H9 (cell line): ENCODE data around the gene ACER3. TPM values are rescaled to one million over a fixed set of nuclear protein-coding genes. Genes with fewer than 3 reads are reported as not detected.
A peak's percentile ranks its signal among the peaks of the same experiment; 100 is the strongest.

Source experiments
- DNase-seq: peaks from one replicate; pipeline ENCODE4 v3.0.0-alpha.2; 2017
- H2AFZ ChIP-seq: one replicate; pipeline ENCODE4 v1.6.1; 2013; ENCODE audit warnings: mild to moderate bottlenecking, low read length, control low read depth, moderate library complexity
- H2AK5ac ChIP-seq: 2 replicates; pipeline ENCODE4 v1.6.1; 2013; ENCODE audit warnings: low read length, control low read depth, mixed read lengths; ENCODE audit not compliant: insufficient read length
- H2BK120ac ChIP-seq: one replicate; pipeline ENCODE4 v1.6.1; 2013; ENCODE audit warnings: low read depth, mild to moderate bottlenecking, low read length, control low read depth, inconsistent platforms; ENCODE audit not compliant: poor library complexity, severe bottlenecking
- H2BK12ac ChIP-seq: 2 replicates; pipeline ENCODE4 v1.6.1; 2013; ENCODE audit warnings: low read length, control low read depth, mixed read lengths, low read depth; ENCODE audit not compliant: insufficient read length
- H2BK15ac ChIP-seq: 2 replicates; pipeline ENCODE4 v1.6.1; 2013; ENCODE audit warnings: low read depth, low read length, control low read depth
- H2BK20ac ChIP-seq: one replicate; pipeline ENCODE4 v1.6.1; 2013; ENCODE audit warnings: low read depth, mild to moderate bottlenecking, low read length, control low read depth, inconsistent platforms; ENCODE audit not compliant: poor library complexity, severe bottlenecking
- H2BK5ac ChIP-seq: 2 replicates; pipeline ENCODE4 v1.6.1; 2013; ENCODE audit warnings: low read length, control low read depth, mixed read lengths; ENCODE audit not compliant: insufficient read length
- H3K14ac ChIP-seq: 2 replicates; pipeline ENCODE4 v1.6.1; 2013; ENCODE audit warnings: low read length, control low read depth; ENCODE audit not compliant: insufficient read depth
- H3K18ac ChIP-seq: 2 replicates; pipeline ENCODE4 v1.6.1; 2013; ENCODE audit warnings: low read depth, mild to moderate bottlenecking, mixed read lengths, low read length, control low read depth; ENCODE audit not compliant: insufficient read length
- H3K23ac ChIP-seq: 2 replicates; pipeline ENCODE4 v1.6.1; 2013; ENCODE audit warnings: low read length, control low read depth, mixed read lengths, low read depth; ENCODE audit not compliant: insufficient read length
- H3K23me2 ChIP-seq: 2 replicates; pipeline ENCODE4 v1.6.1; 2013; ENCODE audit warnings: low read depth, mild to moderate bottlenecking, mixed read lengths, low read length, control low read depth; ENCODE audit not compliant: insufficient read length, poor library complexity, severe bottlenecking
- H3K27ac ChIP-seq: 2 replicates; pipeline ENCODE4 v1.5.1; 2013; ENCODE audit warnings: low read length, control low read depth, mixed read lengths, low read depth; ENCODE audit not compliant: insufficient read length
- H3K27me3 ChIP-seq: 2 replicates; pipeline ENCODE4 v1.6.1; 2013; ENCODE audit warnings: low read length, control low read depth, inconsistent platforms; ENCODE audit not compliant: insufficient read depth
- H3K4ac ChIP-seq: 2 replicates; pipeline ENCODE4 v1.6.1; 2013; ENCODE audit warnings: low read depth, mild to moderate bottlenecking, control low read depth, inconsistent platforms, low read length, moderate library complexity
- H3K4me1 ChIP-seq: 2 replicates; pipeline ENCODE4 v1.6.1; 2013; ENCODE audit warnings: low read length, control low read depth, inconsistent platforms; ENCODE audit not compliant: insufficient read depth
- H3K4me2 ChIP-seq: 2 replicates; pipeline ENCODE4 v1.6.1; 2013; ENCODE audit warnings: low read length, control low read depth, mixed read lengths; ENCODE audit not compliant: insufficient read length, insufficient read depth
- H3K56ac ChIP-seq: 2 replicates; pipeline ENCODE4 v1.6.1; 2013; ENCODE audit warnings: low read depth, mild to moderate bottlenecking, mixed read lengths, low read length, control low read depth; ENCODE audit not compliant: insufficient read length
- H3K79me1 ChIP-seq: 2 replicates; pipeline ENCODE4 v1.6.1; 2013; ENCODE audit warnings: low read depth, mild to moderate bottlenecking, moderate library complexity, low read length, control low read depth, inconsistent platforms; ENCODE audit not compliant: insufficient read depth, poor library complexity, severe bottlenecking
- H3K79me2 ChIP-seq: 2 replicates; pipeline ENCODE4 v1.6.1; 2013; ENCODE audit warnings: low read length, control low read depth, inconsistent platforms; ENCODE audit not compliant: insufficient read depth
- H3K9ac ChIP-seq: 2 replicates; pipeline ENCODE4 v1.6.1; 2013; ENCODE audit warnings: low read length, control low read depth, mixed read lengths; ENCODE audit not compliant: insufficient read length; ENCODE audit errors: extremely low read depth
- H3K9me3 ChIP-seq: one replicate; pipeline ENCODE4 v1.6.1; 2013; ENCODE audit warnings: low read depth, low read length, inconsistent platforms; ENCODE audit not compliant: control insufficient read depth
- H3T11ph ChIP-seq: one replicate; pipeline ENCODE4 v1.6.1; 2013; ENCODE audit warnings: mild to moderate bottlenecking, low read length, control low read depth, inconsistent platforms
- H4K20me1 ChIP-seq: one replicate; pipeline ENCODE4 v1.6.1; 2013; ENCODE audit not compliant: control insufficient read depth, insufficient read length, insufficient read depth
- H4K5ac ChIP-seq: 2 replicates; pipeline ENCODE4 v1.6.1; 2013; ENCODE audit warnings: low read depth, mild to moderate bottlenecking, mixed read lengths, low read length, control low read depth; ENCODE audit not compliant: insufficient read length
- H4K8ac ChIP-seq: replicated peaks from 2 replicates; pipeline ENCODE4 v1.6.1; 2013; ENCODE audit warnings: low read length, control low read depth, mixed read lengths, low read depth; ENCODE audit not compliant: insufficient read length
- H4K91ac ChIP-seq: 2 replicates; pipeline ENCODE4 v1.6.1; 2013; ENCODE audit warnings: low read depth, mild to moderate bottlenecking, moderate library complexity, mixed read lengths, low read length, control low read depth; ENCODE audit not compliant: insufficient read length
- H3K27ac Mint-ChIP-seq, 3 experiments: 2 replicates in 2 of 3; 3 replicates in 1 of 3; pipeline ENCODE4 v1.8.0; 2020 to 2021; ENCODE audit warnings: mixed read lengths in 3 of 3, mild to moderate bottlenecking in 1 of 3, moderate library complexity in 1 of 3
- H3K27me3 Mint-ChIP-seq: 2 replicates; pipeline ENCODE4 v1.8.0; 2021; ENCODE audit warnings: low read depth, mild to moderate bottlenecking, moderate library complexity, mixed read lengths
- H3K36me3 Mint-ChIP-seq, 3 experiments: 2 replicates in 2 of 3; 3 replicates in 1 of 3; pipeline ENCODE4 v1.8.0; 2020 to 2021; ENCODE audit warnings: low read depth in 3 of 3, mixed read lengths in 3 of 3; ENCODE audit not compliant: insufficient read depth in 1 of 3
- H3K4me1 Mint-ChIP-seq, 2 experiments: 2 replicates each; pipeline ENCODE4 v1.8.0; 2020; ENCODE audit warnings: mixed read lengths in 2 of 2
- H3K4me3 Mint-ChIP-seq, 2 experiments: 2 replicates in 1 of 2; 3 replicates in 1 of 2; pipeline ENCODE4 v1.8.0; 2020 to 2021; ENCODE audit warnings: mild to moderate bottlenecking in 2 of 2, mixed read lengths in 2 of 2, moderate library complexity in 1 of 2
- H3K9me3 Mint-ChIP-seq, 2 experiments: 2 replicates in 1 of 2; 3 replicates in 1 of 2; pipeline ENCODE4 v1.8.0; 2020; ENCODE audit warnings: mild to moderate bottlenecking in 2 of 2, mixed read lengths in 2 of 2, moderate library complexity in 1 of 2
- CTCF ChIP-seq: fragments of 200-600 bp; sonication (generic); conservative IDR thresholded peaks from 3 replicates; pipeline ENCODE4 v1.8.0; 2021; ENCODE audit warnings: antibody characterized with exemption, mild to moderate bottlenecking
- WGBS: extraction: QIAGEN DNeasy Blood & Tissue Kit; methylation state at CpG from one replicate; pipeline ENCODE4 v1.1.7; 2013; ENCODE audit warnings: missing lambda C conversion rate, low lambda C conversion rate, mixed read lengths; ENCODE audit not compliant: insufficient read length; ENCODE audit errors: extremely low coverage; 5-methylcytosine and 5-hydroxymethylcytosine counted together
- total RNA-seq: library from RNA; stranded (reverse); gene quantifications from 2 replicates; pipeline ENCODE4 v1.2.1, GENCODE V29; 2021

The ACER3 gene
- total RNA-seq, 1 experiment from 2014 or later = 14.7 TPM

- Histone ChIP-seq H3T11ph (no peak overlapping the region), H4K8ac (no peak overlapping the region), H3K23me2 (peaks cover 10% of the 10 kb centered on the region), H2BK15ac (no peak overlapping the region), H3K9ac (no peak overlapping the region), H2BK20ac (no peak overlapping the region), H3K79me2 (0 out of 2 replicates have a peak, but pooled peaks cover 2% of the 10 kb centered on the region), H3K4me1 (no peaks in the 10 kb centered on the region), H3K79me1 (no peaks in the 10 kb centered on the region), H2BK5ac (no peak overlapping the region), H3K4ac (no peak overlapping the region), H3K14ac (no peak overlapping the region), H3K4me2 (no peak overlapping the region), H4K91ac (no peak overlapping the region), H3K27ac (no peak overlapping the region), H3K9me3 (no peaks in the 10 kb centered on the region), H4K20me1 (no peaks in the 10 kb centered on the region), H3K23ac (no peak overlapping the region), H4K5ac (no peak overlapping the region), H2AK5ac (no peak overlapping the region), H2BK120ac (no peak overlapping the region), H2BK12ac (no peak overlapping the region), H3K27me3 (no peaks in the 10 kb centered on the region), H2AFZ (no peak overlapping the region), H3K56ac (no peak overlapping the region), H3K18ac (no peak overlapping the region)
- no peak for TF ChIP-seq CTCF
- no peaks in the 10 kb centered on the region for H3K9me3 Mint-ChIP-seq
- H3K27me3 Mint-ChIP-seq = peaks cover 15% of the 10 kb centered on the region
- H3K4me1 Mint-ChIP-seq = peaks cover 22 to 23% of the 10 kb centered on the region in 2 experiments
- peak overlapping the region in 1 of 3 experiments; percentile 83; a peak in 1 of 7 replicates for H3K27ac Mint-ChIP-seq
- no peaks in the 10 kb centered on the region for H3K36me3 Mint-ChIP-seq
- H3K4me3 Mint-ChIP-seq = no peak overlapping the region; a peak in 1 of 5 replicates
- peak; percentile 20 for DNase-seq
- WGBS = no CpG with 5 or more reads among the region's 6 CpGs
Measured at GRCh38 chr11:77069336-77069968, 208.7 kb downstream of the ACER3 start.
